SU-DHL-6 (cell line): Measurements from ENCODE around the gene KRT6A.

Source experiments
- CTCF ChIP-seq: fragments of 200-600 bp; sonication (generic); IDR thresholded peaks from one replicate; pipeline ENCODE4 v1.5.1; 2017; ENCODE audit warnings: antibody characterized with exemption, mild to moderate bottlenecking, low read length, moderate library complexity; ENCODE audit not compliant: insufficient read depth, poor library complexity, severe bottlenecking
- EZH2phosphoT487 ChIP-seq: fragments of 200-600 bp; sonication (generic), shearing (Covaris generic); conservative IDR thresholded peaks from 2 replicates; pipeline ENCODE4 v1.6.1; 2018; ENCODE audit warnings: mild to moderate bottlenecking, antibody characterized with exemption, low read length, moderate library complexity, mixed read lengths

DNA sequence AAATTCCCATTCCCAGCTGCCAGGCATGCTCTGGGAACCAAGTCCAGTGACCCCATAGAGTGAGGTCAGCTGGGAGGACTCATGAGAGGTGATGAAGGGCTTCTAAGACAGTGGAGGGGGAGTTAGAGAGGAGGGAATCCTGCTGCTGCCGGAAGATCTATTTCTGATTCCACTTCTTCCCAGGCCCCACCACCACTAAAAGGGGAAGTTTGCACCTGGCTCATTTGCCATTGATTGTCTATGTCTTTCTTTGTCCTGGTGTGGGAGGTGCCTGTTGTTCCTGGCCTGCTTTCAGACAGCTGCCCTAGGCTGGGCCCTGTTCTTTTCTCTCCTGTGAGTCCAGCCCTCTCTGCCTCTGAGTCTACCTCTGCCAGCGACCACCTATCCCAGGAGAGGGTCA, 3.0 kb upstream of the KRT6A start:
- TF ChIP-seq CTCF (no peak), EZH2phosphoT487 (no peak)
